Mammary epithelial cell (primary cell): ENCODE results near the gene GAST.

ENCODE experiments used
- CTCF ChIP-seq, 2 donors: IDR thresholded peaks in 1 of 2; conservative IDR thresholded peaks in 1 of 2; 2 replicates each; pipeline ENCODE4 v1.5.1; 2011 to 2012; ENCODE audit warnings: inconsistent platforms in 2 of 2, low read length in 2 of 2, mild to moderate bottlenecking in 2 of 2, control low read depth in 1 of 2, low read depth in 1 of 2; ENCODE audit not compliant: insufficient read depth in 1 of 2; ENCODE audit errors: extremely low read depth in 1 of 2
- EZH2 ChIP-seq: IDR thresholded peaks from 2 replicates; pipeline ENCODE4 v1.6.1; 2012; ENCODE audit warnings: low read length, inconsistent platforms, borderline replicate concordance

GRCh38 chr17:41737680-41738023 lies 25.5 kb downstream of the GAST start:
- no peak for TF ChIP-seq CTCF (conservative IDR thresholded peaks at IDR 0.05 in 1 of 2, IDR thresholded peaks at IDR 0.05 in 1 of 2; ENCODE audit: extremely low read depth in 1 of 2, insufficient read depth in 1 of 2, low read depth in 1 of 2, low read length in 2 of 2)
- TF ChIP-seq EZH2 = no peak
